ENCODE results near the gene TADA2B. TPM values are rescaled to one million over a fixed set of nuclear protein-coding genes. Genes with fewer than 3 reads are reported as not detected.

The TADA2B gene
- total RNA-seq, 2 experiments from 2014 or later: 7.7 to 10.0 TPM

DNA sequence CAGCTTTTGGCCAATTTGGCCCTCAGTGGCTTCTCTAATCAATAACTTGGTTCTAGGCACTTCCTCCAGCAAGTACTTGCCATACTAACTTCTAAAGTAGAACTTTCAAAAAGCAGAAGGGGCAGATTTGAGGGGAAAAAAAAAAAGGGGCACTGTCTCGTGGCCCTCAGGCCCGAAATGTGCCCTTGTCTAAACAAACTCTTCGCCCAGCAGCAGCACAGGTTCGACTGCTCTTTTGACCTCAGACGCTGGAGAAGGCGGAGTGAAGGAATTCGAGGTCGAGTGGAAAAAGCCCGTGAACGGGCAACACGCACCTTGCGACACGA, 23.9 kb downstream of the TADA2B start:
- Mint-ChIP-seq H3K36me3 (ENCODE audit: low read depth) (peaks cover 44% of the 10 kb centered on the region), H3K9me3 (no peaks in the 10 kb centered on the region), H3K27ac (peak overlapping the region; percentile 92), H3K27me3 (peaks cover 1% of the 10 kb centered on the region), H3K4me1 (ENCODE audit: low read depth) (peaks cover 42% of the 10 kb centered on the region), H3K4me3 (peak overlapping the region; percentile 91)
- intact Hi-C loops (cut with micrococcal nuclease): loop anchor here (5.0 kb wide), 1 partner anchor 150 kb away; no protein-coding TSS in a partner anchor
- TF ChIP-seq, protein P1, sequence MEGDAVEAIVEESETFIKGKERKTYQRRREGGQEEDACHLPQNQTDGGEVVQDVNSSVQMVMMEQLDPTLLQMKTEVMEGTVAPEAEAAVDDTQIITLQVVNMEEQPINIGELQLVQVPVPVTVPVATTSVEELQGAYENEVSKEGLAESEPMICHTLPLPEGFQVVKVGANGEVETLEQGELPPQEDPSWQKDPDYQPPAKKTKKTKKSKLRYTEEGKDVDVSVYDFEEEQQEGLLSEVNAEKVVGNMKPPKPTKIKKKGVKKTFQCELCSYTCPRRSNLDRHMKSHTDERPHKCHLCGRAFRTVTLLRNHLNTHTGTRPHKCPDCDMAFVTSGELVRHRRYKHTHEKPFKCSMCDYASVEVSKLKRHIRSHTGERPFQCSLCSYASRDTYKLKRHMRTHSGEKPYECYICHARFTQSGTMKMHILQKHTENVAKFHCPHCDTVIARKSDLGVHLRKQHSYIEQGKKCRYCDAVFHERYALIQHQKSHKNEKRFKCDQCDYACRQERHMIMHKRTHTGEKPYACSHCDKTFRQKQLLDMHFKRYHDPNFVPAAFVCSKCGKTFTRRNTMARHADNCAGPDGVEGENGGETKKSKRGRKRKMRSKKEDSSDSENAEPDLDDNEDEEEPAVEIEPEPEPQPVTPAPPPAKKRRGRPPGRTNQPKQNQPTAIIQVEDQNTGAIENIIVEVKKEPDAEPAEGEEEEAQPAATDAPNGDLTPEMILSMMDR (IDR thresholded peaks at IDR 0.05): no peak
- POLR2A ChIA-PET: interaction anchor here (0.8 to 7.3 kb wide), 21 partner anchors 8 to 845 kb away, joined by 3 to 123 read pairs (median 4); partner anchors contain the start of genes BLOC1S4 and TADA2B
- no peak for ATAC-seq
- no peak for DNase-seq
- CTCF ChIA-PET: interaction anchor here (1.1 to 5.1 kb wide), 10 partner anchors 9 to 349 kb away, joined by 3 to 92 read pairs (median 6); partner anchors contain the start of genes TADA2B and TBC1D14

DNA sequence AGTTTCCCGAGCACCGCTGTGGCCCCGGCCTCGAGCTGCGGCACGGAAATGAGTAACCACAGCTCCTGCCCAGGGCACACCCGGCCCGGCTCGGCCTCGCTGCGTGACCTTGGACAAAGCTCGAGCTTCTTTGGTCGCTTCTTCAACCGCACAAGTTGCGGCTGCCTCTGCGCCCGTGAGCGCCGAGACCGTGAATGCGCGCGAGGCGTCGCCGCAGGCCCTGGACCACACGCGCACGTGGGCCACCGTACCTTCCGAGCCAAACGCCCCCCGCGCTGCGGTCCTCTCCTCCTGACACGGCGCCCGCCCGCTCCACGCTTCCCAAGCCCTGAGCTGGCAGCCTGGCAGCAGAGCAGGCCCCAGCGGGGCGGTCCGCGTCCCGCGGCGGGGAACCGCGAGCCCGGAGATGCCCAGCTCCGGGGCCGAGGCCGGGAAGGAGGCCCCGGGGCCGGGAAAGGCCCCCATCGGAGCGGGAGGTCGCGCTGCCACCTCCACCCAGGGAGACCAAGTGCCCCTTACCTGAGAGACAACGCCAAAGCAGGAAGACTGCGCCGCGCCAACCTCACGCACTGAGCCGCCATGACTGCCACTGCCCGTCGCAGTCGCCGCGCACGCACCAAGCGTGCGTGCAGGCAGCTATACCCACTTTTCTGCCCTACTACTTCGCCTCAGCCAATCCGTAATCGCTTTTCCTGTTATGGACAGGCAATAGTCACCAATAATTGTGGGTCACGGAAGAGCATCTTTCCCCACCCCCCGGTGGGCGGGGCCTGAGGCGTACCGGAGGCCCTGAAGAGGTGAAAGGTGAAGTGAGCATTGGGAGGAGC, 24.5 kb downstream of the TADA2B start, which contains the start of gene GRPEL1:
GRPEL1 (minus strand) TSS at position 613 of the 827 bp plus-strand sequence; CDS start at position 581, 32 bp downstream.
- TF ChIP-seq, protein P1 (IDR thresholded peaks at IDR 0.05): no peak
- Mint-ChIP-seq H3K27ac (peak within 1 kb of the TSS; percentile 92), H3K4me3 (peak within 1 kb of the TSS; percentile 91), H3K36me3 (ENCODE audit: low read depth) (peaks cover 41% of the 10 kb centered on the region), H3K9me3 (no peaks in the 10 kb centered on the region), H3K4me1 (ENCODE audit: low read depth) (peaks cover 42% of the 10 kb centered on the region), H3K27me3 (peaks cover 1% of the 10 kb centered on the region)
- ChIA-PET CTCF (interaction anchor here (1.1 to 5.1 kb wide), 16 partner anchors 9 to 350 kb away, joined by 3 to 92 read pairs (median 6); partner anchors contain the start of genes TADA2B and TBC1D14), POLR2A (interaction anchor here (0.7 to 7.3 kb wide), 29 partner anchors 9 to 844 kb away, joined by 3 to 123 read pairs (median 4); partner anchors contain the start of genes BLOC1S4, MRFAP1 and TADA2B)
- ATAC-seq: peak; percentile 95
- intact Hi-C loops (cut with micrococcal nuclease): loop anchor here (2.0 to 5.0 kb wide), 2 partner anchors 25 to 150 kb away; partner anchors contain the start of gene TADA2B
- peak; percentile 100 for DNase-seq

DNA sequence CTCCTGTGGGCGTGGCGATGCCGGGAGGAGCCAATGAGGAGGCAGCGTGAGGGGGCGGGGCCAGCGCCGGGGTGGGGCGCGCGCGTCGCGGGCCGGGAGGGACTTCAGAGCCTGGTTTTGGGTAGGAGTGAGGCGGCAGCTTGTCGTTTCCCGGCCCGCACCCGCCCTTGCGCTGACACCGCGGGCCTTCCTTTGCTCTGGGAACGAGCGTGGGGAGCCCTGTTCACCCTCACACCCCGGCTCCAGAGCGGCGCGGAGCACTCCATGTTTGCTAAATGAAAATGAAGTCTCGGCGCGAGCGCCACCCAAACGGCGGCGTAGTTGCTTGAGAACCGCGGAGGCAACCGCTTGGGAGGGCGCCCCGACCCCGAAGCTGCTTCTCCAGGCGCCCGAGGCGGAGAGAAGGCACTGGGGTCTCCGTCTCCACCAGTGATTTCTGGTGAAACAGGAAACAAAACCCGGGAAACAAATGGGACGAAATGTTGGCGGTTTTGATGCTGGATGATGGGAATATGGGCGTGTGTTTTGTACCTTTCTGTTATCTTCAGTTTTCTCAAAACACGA, 25.2 kb downstream of the TADA2B start:
- CTCF ChIA-PET: interaction anchor here (1.1 to 5.1 kb wide), 16 partner anchors 10 to 426 kb away, joined by 3 to 92 read pairs (median 8); partner anchors contain the start of genes TADA2B and TBC1D14
- ATAC-seq (no peak), DNase-seq (no peak)
- Mint-ChIP-seq H3K4me1 (ENCODE audit: low read depth) (peaks cover 40% of the 10 kb centered on the region), H3K27me3 (peaks cover 1% of the 10 kb centered on the region), H3K4me3 (peak overlapping the region; percentile 91), H3K36me3 (ENCODE audit: low read depth) (peaks cover 35% of the 10 kb centered on the region), H3K9me3 (no peaks in the 10 kb centered on the region), H3K27ac (peak overlapping the region; percentile 92)
- TF ChIP-seq, protein P1 (IDR thresholded peaks at IDR 0.05): no peak
- POLR2A ChIA-PET: interaction anchor here (0.7 to 7.3 kb wide), 23 partner anchors 9 to 843 kb away, joined by 3 to 123 read pairs (median 4); partner anchors contain the start of genes BLOC1S4, MRFAP1 and TADA2B
- intact Hi-C loops (cut with micrococcal nuclease): loop anchor here (2.0 to 5.0 kb wide), 2 partner anchors 26 to 151 kb away; partner anchors contain the start of gene TADA2B

DNA sequence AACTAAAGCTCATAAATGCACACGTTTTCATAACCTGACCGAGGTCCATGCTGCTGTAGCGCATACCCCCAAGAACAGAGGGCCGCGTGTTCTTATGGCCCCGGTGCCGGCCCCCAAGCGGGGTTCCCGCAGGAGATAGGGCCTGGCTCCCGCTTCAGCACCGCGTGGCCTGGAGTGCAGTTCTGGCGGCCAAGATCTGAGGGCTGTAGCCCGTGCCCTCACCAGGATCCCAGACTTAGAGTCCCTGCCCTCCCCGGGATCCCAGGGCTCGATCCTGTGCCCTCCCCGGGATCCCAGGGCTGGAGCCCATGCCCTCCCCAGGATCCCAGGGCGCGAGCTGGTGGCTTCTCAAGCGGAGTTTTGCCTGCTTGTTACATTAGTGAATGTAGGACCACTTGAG, 25.7 kb downstream of the TADA2B start:
- Mint-ChIP-seq H3K27ac (peak overlapping the region; percentile 92), H3K4me1 (ENCODE audit: low read depth) (peaks cover 35% of the 10 kb centered on the region), H3K27me3 (peaks cover 1% of the 10 kb centered on the region), H3K4me3 (peak overlapping the region; percentile 91), H3K36me3 (ENCODE audit: low read depth) (peaks cover 31% of the 10 kb centered on the region), H3K9me3 (no peaks in the 10 kb centered on the region)
- intact Hi-C loops (cut with micrococcal nuclease): loop anchor here (2.0 to 5.0 kb wide), 2 partner anchors 26 to 152 kb away; partner anchors contain the start of gene TADA2B
- TF ChIP-seq, protein P1 (IDR thresholded peaks at IDR 0.05): no peak
- POLR2A ChIA-PET: interaction anchor here (0.9 to 7.3 kb wide), 9 partner anchors 10 to 378 kb away, joined by 3 to 123 read pairs (median 4); partner anchors contain the start of genes BLOC1S4 and TADA2B
- CTCF ChIA-PET: interaction anchor here (1.0 to 5.1 kb wide), 19 partner anchors 10 to 819 kb away, joined by 3 to 92 read pairs (median 5); partner anchors contain the start of genes KIAA0232, TADA2B and TBC1D14
- ATAC-seq (no peak), DNase-seq (peak; percentile 19)

All from activated CD8-positive, alpha-beta T cell treated with anti-CD3 and anti-CD28 coated beads for 36 hours (primary cell).